ENCODE results near the gene KLHL20. TPM values are rescaled to one million over a fixed set of nuclear protein-coding genes. Genes with fewer than 3 reads are reported as not detected.

Gene KLHL20
- total and polyA plus RNA-seq, 2 of the 13 experiments (the other 11 are each of a cell fraction or from before 2014, with no cell fraction given) = 7.4 to 14.3 TPM

DNA sequence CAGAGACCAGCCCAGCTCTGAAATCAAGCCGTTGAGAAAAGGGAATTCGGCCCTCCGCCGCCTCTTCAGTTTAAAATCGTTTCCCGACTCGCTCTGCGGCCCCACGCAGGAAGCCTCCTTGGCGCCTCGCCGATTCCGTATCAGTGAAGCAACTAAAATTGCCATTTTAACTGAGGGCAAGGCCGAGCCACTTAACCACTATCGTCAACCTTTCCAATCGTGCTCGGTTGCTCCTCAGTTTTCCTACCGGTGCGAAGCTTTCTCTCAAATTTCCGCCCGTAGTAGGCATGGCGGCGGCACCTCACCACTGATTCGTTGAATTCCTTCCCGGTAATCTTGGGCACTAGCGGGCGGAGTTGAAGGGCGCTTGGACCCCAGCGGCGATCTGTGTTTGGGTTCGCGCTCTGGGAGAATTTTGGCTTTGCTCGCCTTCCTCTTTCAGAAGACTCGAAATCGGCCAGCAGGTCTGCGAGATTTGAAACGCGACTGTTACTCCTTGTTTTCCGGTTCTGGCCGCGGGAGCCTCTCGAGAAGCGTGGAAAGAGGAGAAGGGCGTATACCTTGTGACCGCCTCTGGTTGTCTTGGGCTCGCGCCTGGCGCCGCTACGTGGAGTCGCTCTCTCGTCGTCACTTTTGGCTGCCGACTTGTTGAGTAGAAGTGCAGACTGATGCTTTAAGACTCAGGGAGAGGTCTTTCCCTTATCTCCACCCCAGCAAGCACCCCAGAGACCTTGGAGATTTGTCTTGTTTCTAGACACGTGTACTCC, 109.7 kb downstream of the KLHL20 start, which contains the start of the genes CENPL and DARS2 (continued):
- TF ChIP-seq ZNF124 (CRISPR knock-in tag; IDR thresholded peaks at IDR 0.05) (peak; percentile 15; the same call in 1 of the 2 replicates), ARNTL (CRISPR knock-in tag; IDR thresholded peaks at IDR 0.05) (no peak), ETV6 (CRISPR knock-in tag; conservative IDR thresholded peaks at IDR 0.05) (0 out of 2 replicates have a peak, but pooled peaks have one; percentile 42), TBL1XR1 (IDR thresholded peaks at IDR 0.05; ENCODE audit: borderline replicate concordance, low read length, partially characterized antibody) (no peak), ZNF446 (CRISPR knock-in tag; IDR thresholded peaks at IDR 0.05) (peak; percentile 68; the same call in 1 of the 2 replicates), ONECUT2 (CRISPR knock-in tag; IDR thresholded peaks at IDR 0.05) (no peak), ZFAT (CRISPR knock-in tag; conservative IDR thresholded peaks at IDR 0.05) (0 out of 2 replicates have a peak, but pooled peaks have one; percentile 28), SAP130 (CRISPR knock-in tag; IDR thresholded peaks at IDR 0.05; ENCODE audit: low read depth) (peak; percentile 95), BRD4 (CRISPR knock-in tag; IDR thresholded peaks at IDR 0.05) (0 out of 2 replicates have a peak, but pooled peaks have one; percentile 50), CHD2 (IDR thresholded peaks at IDR 0.05; ENCODE audit: low read depth, low read length) (peak; percentile 51; the same call in 1 of the 2 replicates), JUN (CRISPR knock-in tag; IDR thresholded peaks at IDR 0.05) (no peak), SNAPC2 (CRISPR knock-in tag; IDR thresholded peaks at IDR 0.05) (no peak), SRY (CRISPR knock-in tag; IDR thresholded peaks at IDR 0.05) (no peak), ZNF329 (CRISPR knock-in tag; IDR thresholded peaks at IDR 0.05; ENCODE audit: low read depth) (no peak), ZNF350 (CRISPR knock-in tag; IDR thresholded peaks at IDR 0.05; ENCODE audit: borderline replicate concordance, low read depth) (peak; percentile 86), HNRNPL (IDR thresholded peaks at IDR 0.05; ENCODE audit: low read depth, low read length) (0 out of 2 replicates have a peak, but pooled peaks have one; percentile 28), SPEN (CRISPR knock-in tag; IDR thresholded peaks at IDR 0.05; ENCODE audit: low read depth) (peak; percentile 69), ZNF547 (CRISPR knock-in tag; IDR thresholded peaks at IDR 0.05) (peak; percentile 52; the same call in 1 of the 2 replicates), NKX3-1 (CRISPR knock-in tag; IDR thresholded peaks at IDR 0.05) (peak; percentile 36; the same call in 1 of the 2 replicates)
- TF ChIP-seq, protein P1, sequence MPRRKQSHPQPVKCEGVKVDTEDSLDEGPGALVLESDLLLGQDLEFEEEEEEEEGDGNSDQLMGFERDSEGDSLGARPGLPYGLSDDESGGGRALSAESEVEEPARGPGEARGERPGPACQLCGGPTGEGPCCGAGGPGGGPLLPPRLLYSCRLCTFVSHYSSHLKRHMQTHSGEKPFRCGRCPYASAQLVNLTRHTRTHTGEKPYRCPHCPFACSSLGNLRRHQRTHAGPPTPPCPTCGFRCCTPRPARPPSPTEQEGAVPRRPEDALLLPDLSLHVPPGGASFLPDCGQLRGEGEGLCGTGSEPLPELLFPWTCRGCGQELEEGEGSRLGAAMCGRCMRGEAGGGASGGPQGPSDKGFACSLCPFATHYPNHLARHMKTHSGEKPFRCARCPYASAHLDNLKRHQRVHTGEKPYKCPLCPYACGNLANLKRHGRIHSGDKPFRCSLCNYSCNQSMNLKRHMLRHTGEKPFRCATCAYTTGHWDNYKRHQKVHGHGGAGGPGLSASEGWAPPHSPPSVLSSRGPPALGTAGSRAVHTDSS (CRISPR knock-in tag; conservative IDR thresholded peaks at IDR 0.05) = no peak
- TF ChIP-seq, protein P2, sequence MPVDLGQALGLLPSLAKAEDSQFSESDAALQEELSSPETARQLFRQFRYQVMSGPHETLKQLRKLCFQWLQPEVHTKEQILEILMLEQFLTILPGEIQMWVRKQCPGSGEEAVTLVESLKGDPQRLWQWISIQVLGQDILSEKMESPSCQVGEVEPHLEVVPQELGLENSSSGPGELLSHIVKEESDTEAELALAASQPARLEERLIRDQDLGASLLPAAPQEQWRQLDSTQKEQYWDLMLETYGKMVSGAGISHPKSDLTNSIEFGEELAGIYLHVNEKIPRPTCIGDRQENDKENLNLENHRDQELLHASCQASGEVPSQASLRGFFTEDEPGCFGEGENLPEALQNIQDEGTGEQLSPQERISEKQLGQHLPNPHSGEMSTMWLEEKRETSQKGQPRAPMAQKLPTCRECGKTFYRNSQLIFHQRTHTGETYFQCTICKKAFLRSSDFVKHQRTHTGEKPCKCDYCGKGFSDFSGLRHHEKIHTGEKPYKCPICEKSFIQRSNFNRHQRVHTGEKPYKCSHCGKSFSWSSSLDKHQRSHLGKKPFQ (CRISPR knock-in tag; IDR thresholded peaks at IDR 0.05; ENCODE audit: insufficient replicate concordance) = no peak
- TF ChIP-seq, protein P3, sequence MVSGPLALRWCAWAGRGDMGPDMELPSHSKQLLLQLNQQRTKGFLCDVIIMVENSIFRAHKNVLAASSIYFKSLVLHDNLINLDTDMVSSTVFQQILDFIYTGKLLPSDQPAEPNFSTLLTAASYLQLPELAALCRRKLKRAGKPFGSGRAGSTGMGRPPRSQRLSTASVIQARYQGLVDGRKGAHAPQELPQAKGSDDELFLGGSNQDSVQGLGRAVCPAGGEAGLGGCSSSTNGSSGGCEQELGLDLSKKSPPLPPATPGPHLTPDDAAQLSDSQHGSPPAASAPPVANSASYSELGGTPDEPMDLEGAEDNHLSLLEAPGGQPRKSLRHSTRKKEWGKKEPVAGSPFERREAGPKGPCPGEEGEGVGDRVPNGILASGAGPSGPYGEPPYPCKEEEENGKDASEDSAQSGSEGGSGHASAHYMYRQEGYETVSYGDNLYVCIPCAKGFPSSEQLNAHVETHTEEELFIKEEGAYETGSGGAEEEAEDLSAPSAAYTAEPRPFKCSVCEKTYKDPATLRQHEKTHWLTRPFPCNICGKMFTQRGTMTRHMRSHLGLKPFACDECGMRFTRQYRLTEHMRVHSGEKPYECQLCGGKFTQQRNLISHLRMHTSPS (CRISPR knock-in tag; IDR thresholded peaks at IDR 0.05; ENCODE audit: low read depth) = no peak
- TF ChIP-seq, protein P4, sequence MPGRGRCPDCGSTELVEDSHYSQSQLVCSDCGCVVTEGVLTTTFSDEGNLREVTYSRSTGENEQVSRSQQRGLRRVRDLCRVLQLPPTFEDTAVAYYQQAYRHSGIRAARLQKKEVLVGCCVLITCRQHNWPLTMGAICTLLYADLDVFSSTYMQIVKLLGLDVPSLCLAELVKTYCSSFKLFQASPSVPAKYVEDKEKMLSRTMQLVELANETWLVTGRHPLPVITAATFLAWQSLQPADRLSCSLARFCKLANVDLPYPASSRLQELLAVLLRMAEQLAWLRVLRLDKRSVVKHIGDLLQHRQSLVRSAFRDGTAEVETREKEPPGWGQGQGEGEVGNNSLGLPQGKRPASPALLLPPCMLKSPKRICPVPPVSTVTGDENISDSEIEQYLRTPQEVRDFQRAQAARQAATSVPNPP (CRISPR knock-in tag; IDR thresholded peaks at IDR 0.05) = peak; percentile 48; the same call in 1 of the 2 replicates

Measured in HepG2 (cell line).